ENCODE measurements around the gene CAMTA1.
"Not testable (repeated sequence)": the region's sequence is repeated elsewhere in the genome, so short reads cannot be mapped to it uniquely, and the experiment has no call there.

DNA sequence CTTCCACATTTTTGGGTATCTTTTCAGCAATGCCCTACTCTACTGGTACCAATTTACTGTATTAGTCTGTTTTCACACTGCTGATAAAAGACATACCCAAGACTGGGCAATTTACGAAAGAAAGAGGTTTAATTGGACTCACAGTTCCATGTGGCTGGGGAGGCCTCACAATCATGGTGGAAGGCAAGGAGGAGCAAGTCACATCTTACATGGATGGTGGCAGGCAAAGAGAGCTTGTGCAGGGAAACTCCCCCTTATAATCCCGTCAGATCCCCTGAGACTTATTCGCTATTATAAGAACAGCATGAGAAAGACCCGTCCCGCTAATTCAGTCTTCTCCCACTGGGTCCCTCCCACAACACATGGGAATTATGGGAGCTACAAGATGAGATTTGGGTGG is 136.3 kb downstream of the CAMTA1 start:
- TF ChIP-seq CTCF (conservative IDR thresholded peaks at IDR 0.05; ENCODE audit: low read depth, low read length); EZH2 (IDR thresholded peaks at IDR 0.05; ENCODE audit: borderline replicate concordance, low read depth, low read length, poor library complexity, severe bottlenecking): not testable (repeated sequence)

All from A673 (cell line).